ENCODE results near the gene IL22RA1.

Gene IL22RA1

DNA sequence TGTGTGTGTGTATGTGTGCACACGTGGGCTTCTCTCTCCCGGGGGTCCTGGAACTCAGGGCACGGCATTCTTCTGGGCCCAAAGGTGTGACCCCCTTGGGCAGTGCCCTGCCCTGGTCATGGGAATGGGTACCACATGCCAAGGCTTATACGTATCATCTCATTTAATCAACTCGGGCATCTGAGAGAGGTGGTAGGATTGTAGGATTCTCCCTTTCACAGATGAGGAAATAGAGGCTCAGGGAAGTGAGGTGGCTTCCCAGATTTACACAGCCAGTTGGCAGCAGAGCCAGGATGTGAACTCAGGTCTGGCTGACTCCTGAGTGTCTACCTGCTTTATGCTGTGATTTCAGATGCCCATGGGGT lies 46.2 kb downstream of the IL22RA1 start:
- no peak overlapping the region for H3K4me3 ChIP-seq (ENCODE audit: low read length)
- TF ChIP-seq ZNF274 (IDR thresholded peaks at IDR 0.05; ENCODE audit: low read depth, low read length): no peak

- H3K4me3 ChIP-seq (ENCODE audit: low read length): no peak overlapping the region
- no peak for TF ChIP-seq ZNF274 (IDR thresholded peaks at IDR 0.05; ENCODE audit: low read depth, low read length)
Observed at GRCh38 chr1:24096009-24096738, 46.8 kb downstream of the IL22RA1 start.

GRCh38 chr1:24095140-24095859 lies 47.6 kb downstream of the IL22RA1 start:
- H3K4me3 ChIP-seq (ENCODE audit: low read length): no peak overlapping the region
- TF ChIP-seq ZNF274 (IDR thresholded peaks at IDR 0.05; ENCODE audit: low read depth, low read length): no peak

GRCh38 chr1:24094554-24094953 lies 48.4 kb downstream of the IL22RA1 start:
- no peak for TF ChIP-seq ZNF274 (IDR thresholded peaks at IDR 0.05; ENCODE audit: low read depth, low read length)
- H3K4me3 ChIP-seq (ENCODE audit: low read length): no peak overlapping the region

- H3K4me3 ChIP-seq (ENCODE audit: low read length): no peak overlapping the region
- no peak for TF ChIP-seq ZNF274 (IDR thresholded peaks at IDR 0.05; ENCODE audit: low read depth, low read length)
Observed at GRCh38 chr1:24093732-24094131, 49.2 kb downstream of the IL22RA1 start.

- no peak for TF ChIP-seq ZNF274 (IDR thresholded peaks at IDR 0.05; ENCODE audit: low read depth, low read length)
- H3K4me3 ChIP-seq (ENCODE audit: low read length): no peak overlapping the region
Observed at GRCh38 chr1:24092979-24093378, 50.0 kb downstream of the IL22RA1 start.

GRCh38 chr1:24091971-24092482 lies 50.9 kb downstream of the IL22RA1 start:
- TF ChIP-seq ZNF274 (IDR thresholded peaks at IDR 0.05; ENCODE audit: low read depth, low read length): no peak
- H3K4me3 ChIP-seq (ENCODE audit: low read length): no peak overlapping the region

DNA sequence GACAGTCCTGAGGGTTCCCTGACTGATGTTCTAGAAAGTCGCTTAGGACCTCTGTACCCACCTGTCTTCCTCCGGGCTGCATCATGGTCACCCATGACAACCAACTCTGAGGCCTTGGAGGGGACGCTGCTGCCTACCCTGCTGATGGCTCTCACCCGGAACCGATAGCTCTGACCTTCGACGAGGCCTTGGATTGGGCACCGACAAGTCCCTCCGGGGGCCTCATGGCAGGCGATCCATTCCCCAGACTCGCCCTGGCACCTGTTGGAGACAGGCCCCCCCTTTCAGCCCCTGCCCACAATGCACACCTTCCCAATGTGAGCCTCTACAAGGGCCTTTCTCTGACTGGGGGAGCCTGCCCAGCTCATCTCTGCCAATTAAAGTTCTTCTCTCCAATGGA lies 52.2 kb downstream of the IL22RA1 start:
- TF ChIP-seq ZNF274 (IDR thresholded peaks at IDR 0.05; ENCODE audit: low read depth, low read length): no peak

GRCh38 chr1:24089743-24090555 lies 53.0 kb downstream of the IL22RA1 start:
- H3K4me3 ChIP-seq (ENCODE audit: low read length): no peak overlapping the region
- no peak for TF ChIP-seq ZNF274 (IDR thresholded peaks at IDR 0.05; ENCODE audit: low read depth, low read length)

More for the DNA sequence above, 52.2 kb downstream of the IL22RA1 start:
- no peak overlapping the region for H3K4me3 ChIP-seq (ENCODE audit: low read length)

- no peak overlapping the region for H3K4me3 ChIP-seq (ENCODE audit: low read length)
- no peak for TF ChIP-seq ZNF274 (IDR thresholded peaks at IDR 0.05; ENCODE audit: low read depth, low read length)
Observed at GRCh38 chr1:24089027-24089742, 53.8 kb downstream of the IL22RA1 start.

DNA sequence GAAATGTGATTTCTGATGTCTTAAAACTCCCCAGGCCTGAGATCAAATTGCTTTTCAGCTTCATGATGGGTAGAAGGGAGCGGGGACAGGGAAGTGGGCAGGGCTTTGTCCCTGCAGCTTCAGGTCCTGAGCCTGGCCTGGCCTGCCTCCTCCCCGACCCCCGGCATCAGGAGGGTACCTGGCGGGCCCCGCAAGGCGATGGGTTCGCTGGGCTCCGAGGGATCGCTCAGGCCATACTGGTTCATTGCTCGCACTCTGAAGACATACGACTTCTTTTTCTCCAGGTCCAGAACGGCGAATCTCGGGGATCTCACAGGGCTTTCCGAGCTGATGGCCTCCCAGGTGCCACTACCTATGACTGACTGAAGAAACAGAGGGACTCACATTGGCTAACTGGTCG lies 56.5 kb downstream of the IL22RA1 start:
- no peak for TF ChIP-seq ZNF274 (IDR thresholded peaks at IDR 0.05; ENCODE audit: low read depth, low read length)
- H3K4me3 ChIP-seq (ENCODE audit: low read length): no peak overlapping the region

DNA sequence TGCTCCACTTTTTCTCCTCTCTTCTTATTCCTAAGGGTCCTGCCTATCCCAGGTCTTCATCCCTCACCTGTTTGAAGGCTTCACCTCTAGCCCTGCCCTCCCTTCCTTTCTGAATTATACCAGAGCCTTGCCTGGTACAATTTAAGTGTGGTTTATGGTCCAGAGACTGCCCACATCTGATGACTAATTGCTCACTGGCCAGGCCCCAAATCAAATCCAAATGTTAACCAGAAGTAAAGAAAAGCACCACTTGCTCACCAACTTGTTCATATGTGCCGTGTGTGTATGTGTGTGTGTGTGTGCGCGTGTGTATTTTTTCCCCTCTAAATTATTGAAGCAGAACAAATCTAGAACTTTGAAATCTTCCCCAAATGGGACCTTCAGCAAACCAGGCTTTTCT lies 57.4 kb downstream of the IL22RA1 start:
- no peak for TF ChIP-seq ZNF274 (IDR thresholded peaks at IDR 0.05; ENCODE audit: low read depth, low read length)

DNA sequence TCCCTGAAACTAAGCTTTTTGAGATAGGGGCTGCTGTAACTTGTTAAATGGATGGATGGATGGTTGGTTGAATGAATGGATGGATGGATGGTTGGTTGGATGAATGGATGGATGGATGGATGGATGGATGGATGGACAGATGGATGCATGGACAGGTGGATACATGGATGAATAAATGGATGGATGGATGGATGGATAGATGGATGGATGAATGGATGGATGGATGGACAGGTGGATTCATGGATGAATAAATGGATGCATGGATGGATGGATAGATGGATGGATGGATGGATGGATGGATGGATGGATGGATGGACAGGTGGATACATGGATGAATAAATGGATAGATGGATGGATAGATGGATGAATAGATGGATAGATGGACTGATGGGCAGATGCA lies 57.9 kb downstream of the IL22RA1 start:
- no peak overlapping the region for H3K4me3 ChIP-seq (ENCODE audit: low read length)
- TF ChIP-seq ZNF274 (IDR thresholded peaks at IDR 0.05; ENCODE audit: low read depth, low read length): no peak

More for the DNA sequence above, 57.4 kb downstream of the IL22RA1 start:
- H3K4me3 ChIP-seq (ENCODE audit: low read length): no peak overlapping the region

GRCh38 chr1:24084050-24084449 lies 58.9 kb downstream of the IL22RA1 start:
- TF ChIP-seq ZNF274 (IDR thresholded peaks at IDR 0.05; ENCODE audit: low read depth, low read length): no peak

More at GRCh38 chr1:24084050-24084449, 58.9 kb downstream of the IL22RA1 start:
- no peak overlapping the region for H3K4me3 ChIP-seq (ENCODE audit: low read length)

All from GM08714 (cell line).